ENCODE measurements around the gene HOXD1. TPM values are rescaled to one million over a fixed set of nuclear protein-coding genes. Genes with fewer than 3 reads are reported as not detected.

HOXD1 gene
- total RNA-seq, 4 donors from 2014 or later: 0.20 TPM; not detected in 3

GRCh38 chr2:176178038-176178756 lies 10.3 kb upstream of the HOXD1 start:
- DNase-seq: no peak

DNA sequence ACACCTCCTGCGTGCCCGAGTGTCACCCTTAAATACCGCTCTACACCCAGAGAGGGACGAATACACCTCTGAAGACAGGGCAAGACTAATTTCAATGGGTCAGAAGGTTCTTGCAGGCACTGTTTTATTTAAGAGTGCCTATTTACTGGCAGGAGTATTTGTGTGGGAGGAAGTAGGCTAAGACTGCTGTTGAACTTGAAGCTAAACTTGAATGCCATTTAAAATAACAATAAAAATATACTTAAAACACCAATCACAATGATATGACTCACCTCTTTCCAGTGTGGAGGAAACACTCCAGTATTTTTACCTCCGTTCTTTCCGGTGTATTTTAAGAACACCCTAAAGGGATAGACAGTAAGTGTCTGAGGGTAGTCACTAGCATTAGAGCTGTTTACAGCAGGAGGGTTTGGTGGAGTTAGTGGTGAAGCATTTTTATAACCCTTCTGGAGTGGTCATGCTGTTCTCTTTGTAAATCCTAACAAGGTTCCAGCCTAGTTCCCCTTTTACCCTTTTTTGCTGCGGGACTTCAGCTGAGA lies 9.6 kb upstream of the HOXD1 start:
- Histone ChIP-seq H3K9me3 (no peaks in the 10 kb centered on the region), H3K4me1 (peaks cover 0 to 7% of the 10 kb centered on the region in 2 donors), H3K27me3 (peaks cover 36 to 54% (median 36%) of the 10 kb centered on the region in 3 donors), H3K36me3 (no peaks in the 10 kb centered on the region), H3K4me3 (peak overlapping the region; percentile 23 to 51 (median 46)), H3K27ac (peak overlapping the region in 1 of 4 donors; percentile 31)
- no peak for TF ChIP-seq CTCF (IDR thresholded peaks at IDR 0.05 in 4 of 5, conservative IDR thresholded peaks at IDR 0.05 in 1 of 5)
- TF ChIP-seq POLR2A (IDR thresholded peaks at IDR 0.05): no peak
- in situ Hi-C loops (cut with MboI; ENCODE audit: low sequenced_read_pairs in 4 of 4) (no loop called here), intact Hi-C loops (cut with DNase I; ENCODE audit: low total_unique reads) (no loop called here)
- ATAC-seq (no peak), DNase-seq (no peak)

More at GRCh38 chr2:176178038-176178756, 10.3 kb upstream of the HOXD1 start:
- Histone ChIP-seq H3K27ac (peak overlapping the region in 1 of 4 donors; percentile 31), H3K9me3 (no peaks in the 10 kb centered on the region), H3K27me3 (peaks cover 36 to 58% (median 42%) of the 10 kb centered on the region in 3 donors), H3K4me1 (peaks cover 0 to 7% of the 10 kb centered on the region in 2 donors), H3K4me3 (peak overlapping the region; percentile 23 to 51 (median 46)), H3K36me3 (no peaks in the 10 kb centered on the region)
- in situ Hi-C loops (cut with MboI; ENCODE audit: low sequenced_read_pairs in 4 of 4): no loop called here
- intact Hi-C loops (cut with DNase I; ENCODE audit: low total_unique reads): no loop called here
- TF ChIP-seq CTCF (IDR thresholded peaks at IDR 0.05 in 4 of 5, conservative IDR thresholded peaks at IDR 0.05 in 1 of 5) (no peak), POLR2A (IDR thresholded peaks at IDR 0.05) (no peak)
- no peak for ATAC-seq

- Histone ChIP-seq H3K27ac (no peak overlapping the region), H3K9me3 (no peaks in the 10 kb centered on the region), H3K27me3 (peaks cover 26 to 42% (median 28%) of the 10 kb centered on the region in 3 donors), H3K36me3 (no peaks in the 10 kb centered on the region), H3K4me1 (peaks cover 0 to 7% of the 10 kb centered on the region in 2 donors), H3K4me3 (no peak overlapping the region)
- in situ Hi-C loops (cut with MboI; ENCODE audit: low sequenced_read_pairs in 4 of 4): no loop called here
- ATAC-seq (no peak), DNase-seq (no peak)
- intact Hi-C loops (cut with DNase I; ENCODE audit: low total_unique reads): no loop called here
- TF ChIP-seq CTCF (IDR thresholded peaks at IDR 0.05 in 4 of 5, conservative IDR thresholded peaks at IDR 0.05 in 1 of 5) (no peak), POLR2A (IDR thresholded peaks at IDR 0.05) (no peak)
Measured at GRCh38 chr2:176181551-176181950, 6.9 kb upstream of the HOXD1 start.

GRCh38 chr2:176182671-176183070 lies 5.8 kb upstream of the HOXD1 start:
- peaks cover 0 to 8% of the 10 kb centered on the region in 2 donors for H3K4me1 ChIP-seq
- no peak overlapping the region for H3K27ac ChIP-seq
- ATAC-seq: no peak
- intact Hi-C loops (cut with DNase I; ENCODE audit: low total_unique reads) (no loop called here), in situ Hi-C loops (cut with MboI; ENCODE audit: low sequenced_read_pairs in 4 of 4) (no loop called here)
- no peaks in the 10 kb centered on the region for H3K9me3 ChIP-seq
- TF ChIP-seq POLR2A (IDR thresholded peaks at IDR 0.05) (no peak), CTCF (IDR thresholded peaks at IDR 0.05 in 4 of 5, conservative IDR thresholded peaks at IDR 0.05 in 1 of 5) (no peak)
- no peak for DNase-seq
- no peaks in the 10 kb centered on the region for H3K36me3 ChIP-seq
- H3K27me3 ChIP-seq: peaks cover 22 to 39% (median 25%) of the 10 kb centered on the region in 3 donors
- no peak overlapping the region for H3K4me3 ChIP-seq

All from gastrocnemius medialis (tissue), 4 donors.